Mucosa of stomach (tissue), 1 donor: ENCODE data around the gene GPC6.
"Not testable (repeated sequence)": the region's sequence is repeated elsewhere in the genome, so short reads cannot be mapped to it uniquely, and the experiment has no call there.

Source experiments
- H3K27me3 ChIP-seq: one replicate; pipeline ENCODE4 v1.7.0; 2013; ENCODE audit warnings: mild to moderate bottlenecking, low read length; ENCODE audit not compliant: control insufficient read depth, insufficient read depth
- H3K36me3 ChIP-seq: one replicate; pipeline ENCODE4 v1.7.0; 2013; ENCODE audit warnings: low read length; ENCODE audit not compliant: control insufficient read depth, insufficient read depth
- H3K4me1 ChIP-seq: one replicate; pipeline ENCODE4 v1.7.0; 2013; ENCODE audit warnings: mild to moderate bottlenecking, low read length; ENCODE audit not compliant: control insufficient read depth, insufficient read depth
- H3K4me3 ChIP-seq: one replicate; pipeline ENCODE4 v1.7.0; 2013; ENCODE audit warnings: low read length
- H3K9ac ChIP-seq: one replicate; pipeline ENCODE4 v1.7.0; 2013; ENCODE audit warnings: mild to moderate bottlenecking, low read length, moderate library complexity
- H3K9me3 ChIP-seq: one replicate; pipeline ENCODE4 v1.7.0; 2013; ENCODE audit warnings: mild to moderate bottlenecking, low read length, moderate library complexity; ENCODE audit not compliant: control insufficient read depth
- donor health status: Pancreatic carcinoma.

GPC6 gene

GRCh38 chr13:93473441-93474270 is 247.0 kb downstream of the GPC6 start:
- H3K27me3 ChIP-seq: no peaks in the 10 kb centered on the region
- no peaks in the 10 kb centered on the region for H3K4me1 ChIP-seq
- no peaks in the 10 kb centered on the region for H3K9me3 ChIP-seq
- no peak overlapping the region for H3K9ac ChIP-seq
- no peak overlapping the region for H3K4me3 ChIP-seq
- H3K36me3 ChIP-seq: no peaks in the 10 kb centered on the region

DNA sequence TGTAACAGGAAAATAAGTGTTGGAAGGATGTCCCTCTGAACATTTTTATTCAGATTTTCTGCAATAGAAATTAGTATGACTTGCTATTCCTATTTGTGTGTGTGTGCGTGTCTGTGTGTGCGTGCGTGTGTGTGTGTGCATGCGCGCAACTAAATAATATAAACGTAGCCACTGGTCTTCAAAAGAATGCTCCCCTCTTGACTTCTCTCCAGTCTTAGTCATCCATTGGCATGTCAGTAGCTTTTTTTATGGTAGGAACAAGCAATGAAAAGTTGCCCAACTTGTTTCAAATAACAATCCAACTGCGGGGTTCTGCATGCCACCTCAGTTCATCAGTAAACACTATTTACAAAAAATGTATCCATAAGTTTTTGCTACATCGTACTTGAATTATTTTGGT is 249.6 kb downstream of the GPC6 start:
- Histone ChIP-seq H3K4me3 (no peak overlapping the region), H3K9ac (no peak overlapping the region), H3K9me3 (no peaks in the 10 kb centered on the region), H3K27me3 (no peaks in the 10 kb centered on the region), H3K36me3 (no peaks in the 10 kb centered on the region), H3K4me1 (no peaks in the 10 kb centered on the region)

- no peaks in the 10 kb centered on the region for H3K9me3 ChIP-seq
Observed at GRCh38 chr13:93477238-93477637, 250.6 kb downstream of the GPC6 start.

GRCh38 chr13:93480553-93481106 is 254.0 kb downstream of the GPC6 start:
- no peaks in the 10 kb centered on the region for H3K4me1 ChIP-seq
- H3K36me3 ChIP-seq: no peaks in the 10 kb centered on the region
- no peaks in the 10 kb centered on the region for H3K9me3 ChIP-seq
- H3K4me3 ChIP-seq: no peak overlapping the region
- no peak overlapping the region for H3K9ac ChIP-seq
- no peaks in the 10 kb centered on the region for H3K27me3 ChIP-seq

More at GRCh38 chr13:93477238-93477637, 250.6 kb downstream of the GPC6 start:
- H3K9ac ChIP-seq: no peak overlapping the region
- H3K27me3 ChIP-seq: no peaks in the 10 kb centered on the region
- H3K36me3 ChIP-seq: no peaks in the 10 kb centered on the region
- no peaks in the 10 kb centered on the region for H3K4me1 ChIP-seq
- no peak overlapping the region for H3K4me3 ChIP-seq

DNA sequence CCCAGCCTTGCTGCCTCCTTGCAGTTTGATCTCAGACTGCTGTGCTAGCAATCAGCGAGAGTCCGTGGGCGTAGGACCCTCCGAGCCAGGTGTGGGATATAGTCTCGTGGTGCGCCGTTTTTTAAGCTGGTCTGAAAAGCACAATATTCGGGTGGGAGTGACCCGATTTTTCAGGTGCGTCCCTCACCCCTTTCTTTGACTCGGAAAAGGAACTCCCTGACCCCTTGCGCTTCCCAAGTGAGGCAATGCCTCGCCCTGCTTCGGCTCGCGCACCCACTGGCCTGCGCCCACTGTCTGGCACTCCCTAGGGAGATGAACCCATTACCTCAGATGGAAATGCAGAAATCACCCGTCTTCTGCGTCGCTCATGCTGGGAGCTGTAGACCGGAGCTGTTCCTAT is 269.5 kb downstream of the GPC6 start:
- H3K4me3 ChIP-seq, H3K9me3 ChIP-seq, H3K36me3 ChIP-seq, H3K27me3 ChIP-seq, H3K9ac ChIP-seq, H3K4me1 ChIP-seq: not testable (repeated sequence)

- H3K4me3 ChIP-seq: no peak overlapping the region
- H3K4me1 ChIP-seq: no peaks in the 10 kb centered on the region
- no peaks in the 10 kb centered on the region for H3K27me3 ChIP-seq
- no peak overlapping the region for H3K9ac ChIP-seq
- no peaks in the 10 kb centered on the region for H3K36me3 ChIP-seq
- no peaks in the 10 kb centered on the region for H3K9me3 ChIP-seq
Observed at GRCh38 chr13:93496985-93497673, 270.5 kb downstream of the GPC6 start.

- H3K36me3 ChIP-seq: no peaks in the 10 kb centered on the region
- no peaks in the 10 kb centered on the region for H3K27me3 ChIP-seq
- H3K4me3 ChIP-seq: no peak overlapping the region
- no peaks in the 10 kb centered on the region for H3K4me1 ChIP-seq
- H3K9ac ChIP-seq: no peak overlapping the region
- no peaks in the 10 kb centered on the region for H3K9me3 ChIP-seq
Observed at GRCh38 chr13:93499991-93500390, 273.4 kb downstream of the GPC6 start.

- Histone ChIP-seq H3K9me3 (peaks cover 3% of the 10 kb centered on the region), H3K9ac (no peak overlapping the region), H3K4me3 (no peak overlapping the region), H3K27me3 (no peaks in the 10 kb centered on the region), H3K4me1 (no peaks in the 10 kb centered on the region), H3K36me3 (no peaks in the 10 kb centered on the region)
Observed at GRCh38 chr13:93502071-93502470, 275.5 kb downstream of the GPC6 start.

GRCh38 chr13:93502987-93503615 is 276.5 kb downstream of the GPC6 start:
- H3K9ac ChIP-seq: no peak overlapping the region
- peaks cover 3% of the 10 kb centered on the region for H3K9me3 ChIP-seq
- H3K36me3 ChIP-seq: no peaks in the 10 kb centered on the region
- no peak overlapping the region for H3K4me3 ChIP-seq
- H3K27me3 ChIP-seq: no peaks in the 10 kb centered on the region
- H3K4me1 ChIP-seq: no peaks in the 10 kb centered on the region

GRCh38 chr13:93505104-93505952 is 278.7 kb downstream of the GPC6 start:
- H3K9me3 ChIP-seq: peaks cover 3% of the 10 kb centered on the region
- H3K36me3 ChIP-seq: no peaks in the 10 kb centered on the region
- no peaks in the 10 kb centered on the region for H3K4me1 ChIP-seq

GRCh38 chr13:93511011-93511410 is 284.4 kb downstream of the GPC6 start:
- no peak overlapping the region for H3K9ac ChIP-seq
- peaks cover under 1% of the 10 kb centered on the region for H3K9me3 ChIP-seq
- no peaks in the 10 kb centered on the region for H3K27me3 ChIP-seq
- no peak overlapping the region for H3K4me3 ChIP-seq
- no peaks in the 10 kb centered on the region for H3K4me1 ChIP-seq
- H3K36me3 ChIP-seq: no peaks in the 10 kb centered on the region

More at GRCh38 chr13:93505104-93505952, 278.7 kb downstream of the GPC6 start:
- Histone ChIP-seq H3K4me3 (no peak overlapping the region), H3K9ac (no peak overlapping the region), H3K27me3 (no peaks in the 10 kb centered on the region)
